Activated CD4-positive, CD25-positive, alpha-beta regulatory T cell treated with anti-CD3 and anti-CD28 coated beads, Interleukin-2, amount 50 U/mL, for 24 hours (primary cell): ENCODE results near the gene ECT2L.

Experiments
- ATAC-seq, 2 donors: fragments of 150-1000 bp; cut with Tn5 transposase; one replicate each; pipeline ENCODE4 v1.10.0; 2021; ENCODE audit warnings: mild to moderate bottlenecking in 1 of 2, moderate library complexity in 1 of 2

The ECT2L gene

GRCh38 chr6:138805016-138805765 is 9.3 kb downstream of the ECT2L start:
- ATAC-seq, result no peak

- ATAC-seq, result no peak
Observed at GRCh38 chr6:138806889-138807288, 11.0 kb downstream of the ECT2L start.

GRCh38 chr6:138809677-138810076 is 13.8 kb downstream of the ECT2L start:
- no peak for ATAC-seq

- no peak for ATAC-seq
Observed at GRCh38 chr6:138811866-138812265, 16.0 kb downstream of the ECT2L start.

GRCh38 chr6:138814179-138814834 is 18.4 kb downstream of the ECT2L start:
- ATAC-seq, result no peak

- no peak for ATAC-seq
Observed at GRCh38 chr6:138815221-138815620, 19.3 kb downstream of the ECT2L start.

- peak in 1 of 2 donors; percentile 59 for ATAC-seq
Observed at GRCh38 chr6:138815797-138816528, 20.1 kb downstream of the ECT2L start.

- peak; percentile 38 to 60 for ATAC-seq
Observed at GRCh38 chr6:138817799-138818198, 21.9 kb downstream of the ECT2L start.

GRCh38 chr6:138818496-138819194 is 22.8 kb downstream of the ECT2L start:
- ATAC-seq, result no peak

GRCh38 chr6:138821519-138821918 is 25.6 kb downstream of the ECT2L start:
- no peak for ATAC-seq

- peak; percentile 17 to 51 for ATAC-seq
Observed at GRCh38 chr6:138824482-138825144, 28.7 kb downstream of the ECT2L start.

- no peak for ATAC-seq
Observed at GRCh38 chr6:138830248-138830647, 34.4 kb downstream of the ECT2L start.

GRCh38 chr6:138832182-138832581 is 36.3 kb downstream of the ECT2L start:
- ATAC-seq, result no peak

- no peak for ATAC-seq
Observed at GRCh38 chr6:138833816-138834539, 38.1 kb downstream of the ECT2L start.

GRCh38 chr6:138837246-138837645 is 41.4 kb downstream of the ECT2L start:
- no peak for ATAC-seq

- no peak for ATAC-seq
Observed at GRCh38 chr6:138844192-138844591, 48.3 kb downstream of the ECT2L start.

GRCh38 chr6:138847884-138848283 is 52.0 kb downstream of the ECT2L start:
- no peak for ATAC-seq

GRCh38 chr6:138848461-138848860 is 52.6 kb downstream of the ECT2L start:
- ATAC-seq, result no peak

GRCh38 chr6:138849791-138850190 is 53.9 kb downstream of the ECT2L start:
- ATAC-seq, result no peak

- no peak for ATAC-seq
Observed at GRCh38 chr6:138856654-138857053, 60.8 kb downstream of the ECT2L start.

- ATAC-seq, result no peak
Observed at GRCh38 chr6:138857775-138858174, 61.9 kb downstream of the ECT2L start.

- ATAC-seq, result no peak
Observed at GRCh38 chr6:138862456-138862855, 66.6 kb downstream of the ECT2L start.
